ENCODE data around the gene PRR16.
"Not testable (repeated sequence)": the region's sequence is repeated elsewhere in the genome, so short reads cannot be mapped to it uniquely, and the experiment has no call there.

Gene PRR16

DNA sequence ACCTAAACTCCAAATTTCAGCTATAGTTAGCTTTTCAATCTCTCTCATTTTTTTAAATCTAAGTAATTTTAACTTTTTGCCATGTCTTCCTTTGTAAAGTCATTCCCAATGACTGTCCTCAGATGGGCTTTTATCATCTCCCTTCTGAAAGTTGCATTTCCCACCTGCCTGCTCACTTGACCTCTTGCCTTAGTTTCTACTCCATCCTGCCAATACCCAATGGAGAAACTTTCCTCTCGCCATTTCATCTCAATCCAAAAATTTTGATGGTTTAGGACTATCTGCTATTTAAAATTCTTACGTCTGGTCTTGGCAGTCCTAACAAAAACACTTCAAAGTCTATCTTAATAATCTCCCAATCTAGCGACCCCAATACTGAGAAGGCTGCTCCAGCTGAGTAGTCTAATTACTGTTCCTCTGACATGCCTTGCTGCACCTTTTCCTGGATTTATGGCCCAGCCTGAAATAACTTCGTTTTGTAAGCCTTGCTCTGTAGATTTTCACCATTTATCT is 231.3 kb downstream of the PRR16 start:
- DNase-seq, result no peak
- TF ChIP-seq, protein P1, sequence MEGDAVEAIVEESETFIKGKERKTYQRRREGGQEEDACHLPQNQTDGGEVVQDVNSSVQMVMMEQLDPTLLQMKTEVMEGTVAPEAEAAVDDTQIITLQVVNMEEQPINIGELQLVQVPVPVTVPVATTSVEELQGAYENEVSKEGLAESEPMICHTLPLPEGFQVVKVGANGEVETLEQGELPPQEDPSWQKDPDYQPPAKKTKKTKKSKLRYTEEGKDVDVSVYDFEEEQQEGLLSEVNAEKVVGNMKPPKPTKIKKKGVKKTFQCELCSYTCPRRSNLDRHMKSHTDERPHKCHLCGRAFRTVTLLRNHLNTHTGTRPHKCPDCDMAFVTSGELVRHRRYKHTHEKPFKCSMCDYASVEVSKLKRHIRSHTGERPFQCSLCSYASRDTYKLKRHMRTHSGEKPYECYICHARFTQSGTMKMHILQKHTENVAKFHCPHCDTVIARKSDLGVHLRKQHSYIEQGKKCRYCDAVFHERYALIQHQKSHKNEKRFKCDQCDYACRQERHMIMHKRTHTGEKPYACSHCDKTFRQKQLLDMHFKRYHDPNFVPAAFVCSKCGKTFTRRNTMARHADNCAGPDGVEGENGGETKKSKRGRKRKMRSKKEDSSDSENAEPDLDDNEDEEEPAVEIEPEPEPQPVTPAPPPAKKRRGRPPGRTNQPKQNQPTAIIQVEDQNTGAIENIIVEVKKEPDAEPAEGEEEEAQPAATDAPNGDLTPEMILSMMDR (IDR thresholded peaks at IDR 0.05), result no peak
- Histone ChIP-seq H3K4me1 (no peaks in the 10 kb centered on the region), H3K36me3 (no peaks in the 10 kb centered on the region), H3K27ac (no peak overlapping the region), H3K27me3 (no peaks in the 10 kb centered on the region), H3K9me3 (no peaks in the 10 kb centered on the region), H3K4me3 (no peak overlapping the region)
- intact Hi-C loops (cut with DNase I; ENCODE audit: low total_unique reads), result no loop called here

DNA sequence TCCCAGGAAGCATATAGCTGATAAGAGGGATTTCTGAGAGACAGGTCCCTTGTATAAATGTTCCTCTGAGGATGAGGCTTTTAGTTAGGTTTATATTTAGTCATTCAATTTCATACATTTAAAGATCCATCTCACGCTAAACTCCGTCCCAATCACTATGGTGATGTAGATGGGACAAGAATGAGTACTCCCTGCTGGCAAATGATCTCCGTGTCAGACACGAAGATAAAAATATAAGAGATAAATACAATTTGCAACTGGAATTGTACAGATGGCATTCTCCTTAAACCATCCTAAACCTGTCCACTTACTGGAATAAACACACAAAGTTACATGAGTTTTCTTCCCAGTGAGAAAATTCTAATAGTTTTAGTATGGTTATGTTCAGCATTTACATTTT is 233.0 kb downstream of the PRR16 start:
- H3K4me3 ChIP-seq, result no peak overlapping the region
- H3K9me3 ChIP-seq, result no peaks in the 10 kb centered on the region
- intact Hi-C loops (cut with DNase I; ENCODE audit: low total_unique reads), result no loop called here
- H3K27ac ChIP-seq, result no peak overlapping the region
- no peaks in the 10 kb centered on the region for H3K4me1 ChIP-seq
- TF ChIP-seq, protein P1 (IDR thresholded peaks at IDR 0.05), result no peak
- no peaks in the 10 kb centered on the region for H3K36me3 ChIP-seq
- H3K27me3 ChIP-seq, result no peaks in the 10 kb centered on the region
- no peak for DNase-seq

DNA sequence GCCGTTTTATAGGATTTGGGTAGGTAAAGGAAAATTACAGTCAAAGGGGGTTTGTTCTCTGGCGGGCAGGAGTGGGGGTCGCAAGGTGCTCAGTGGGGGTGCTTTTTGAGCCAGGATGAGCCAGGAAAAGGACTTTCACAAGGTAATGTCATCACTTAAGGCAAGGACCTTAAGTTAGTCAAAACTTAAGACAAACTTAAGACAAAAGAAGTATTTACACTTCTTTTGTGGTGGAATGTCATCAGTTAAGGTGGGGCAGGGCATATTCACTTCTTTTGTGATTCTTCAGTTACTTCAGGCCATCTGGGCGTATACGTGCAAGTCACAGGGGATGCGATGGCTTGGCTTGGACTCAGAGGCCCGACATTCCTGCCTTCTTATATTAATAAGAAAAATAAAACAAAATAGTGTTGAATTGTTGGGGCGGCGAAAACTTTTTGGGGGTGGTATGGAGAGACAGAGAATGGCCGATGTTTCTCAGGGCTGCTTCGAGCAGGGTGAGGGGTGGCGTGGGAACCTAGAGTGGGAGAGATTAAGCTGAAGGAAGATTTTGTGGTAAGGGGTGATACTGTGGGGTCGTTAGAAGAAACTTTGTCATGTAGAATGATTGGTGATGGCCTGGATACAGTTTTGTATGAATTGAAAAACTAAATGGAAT is 233.7 kb downstream of the PRR16 start:
- H3K4me1 ChIP-seq; H3K27me3 ChIP-seq; H3K36me3 ChIP-seq; H3K27ac ChIP-seq; DNase-seq; intact Hi-C loops (cut with DNase I; ENCODE audit: low total_unique reads); H3K4me3 ChIP-seq; H3K9me3 ChIP-seq: not testable (repeated sequence)

DNA sequence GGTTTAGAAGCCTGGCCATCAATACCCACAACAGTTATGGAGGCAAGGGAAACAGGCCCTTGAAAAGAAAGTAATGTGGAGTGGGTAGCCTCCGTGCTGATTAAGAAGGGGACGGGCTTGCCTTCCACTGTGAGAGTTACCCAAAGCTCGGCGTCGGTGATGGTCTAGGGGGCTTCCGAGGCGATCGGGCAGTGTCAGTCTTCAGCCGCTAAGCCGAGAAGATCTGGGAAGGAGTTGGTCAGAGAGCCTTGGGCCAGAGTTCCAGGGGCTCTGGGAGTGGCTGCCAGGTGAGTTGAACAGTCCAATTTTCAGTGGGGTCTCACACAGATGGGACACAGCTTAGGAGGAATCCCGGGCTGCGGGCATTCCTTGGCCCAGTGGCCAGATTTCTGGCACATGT is 236.6 kb downstream of the PRR16 start:
- H3K27me3 ChIP-seq; H3K36me3 ChIP-seq; H3K9me3 ChIP-seq; H3K4me1 ChIP-seq; DNase-seq; H3K4me3 ChIP-seq; H3K27ac ChIP-seq; intact Hi-C loops (cut with DNase I; ENCODE audit: low total_unique reads): not testable (repeated sequence)

DNA sequence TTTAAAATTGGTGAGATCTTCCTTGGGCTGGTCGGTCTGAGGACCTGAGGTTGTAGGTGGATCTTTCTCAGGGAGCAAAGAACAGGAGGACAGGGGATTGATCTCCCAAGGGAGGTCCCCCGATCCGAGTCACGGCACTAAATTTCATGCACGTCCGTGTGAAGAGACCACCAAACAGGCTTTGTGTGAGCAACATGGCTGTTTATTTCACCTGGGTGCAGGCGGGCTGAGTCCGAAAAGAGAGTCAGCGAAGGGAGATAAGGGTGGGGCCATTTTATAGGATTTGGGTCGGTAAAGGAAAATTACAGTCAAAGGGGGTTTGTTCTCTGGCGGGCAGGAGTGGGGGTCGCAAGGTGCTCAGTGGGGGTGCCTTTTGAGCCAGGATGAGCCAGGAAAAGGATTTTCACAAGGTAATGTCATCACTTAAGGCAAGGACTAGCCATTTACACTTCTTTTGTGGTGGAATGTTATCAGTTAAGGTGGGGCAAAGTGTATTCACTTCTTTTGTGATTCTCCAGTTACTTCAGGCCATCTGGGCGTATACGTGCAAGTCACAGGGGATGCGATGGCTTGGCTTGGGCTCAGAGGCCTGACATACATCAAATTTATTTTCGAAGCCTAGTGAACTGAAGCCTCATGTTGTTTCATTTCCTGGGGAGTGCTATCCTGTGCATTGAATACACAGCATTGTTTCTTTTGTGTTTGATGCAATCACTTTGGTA is 238.9 kb downstream of the PRR16 start:
- H3K27ac ChIP-seq; H3K27me3 ChIP-seq; H3K4me3 ChIP-seq; H3K4me1 ChIP-seq; intact Hi-C loops (cut with DNase I; ENCODE audit: low total_unique reads); H3K9me3 ChIP-seq; H3K36me3 ChIP-seq; DNase-seq: not testable (repeated sequence)

DNA sequence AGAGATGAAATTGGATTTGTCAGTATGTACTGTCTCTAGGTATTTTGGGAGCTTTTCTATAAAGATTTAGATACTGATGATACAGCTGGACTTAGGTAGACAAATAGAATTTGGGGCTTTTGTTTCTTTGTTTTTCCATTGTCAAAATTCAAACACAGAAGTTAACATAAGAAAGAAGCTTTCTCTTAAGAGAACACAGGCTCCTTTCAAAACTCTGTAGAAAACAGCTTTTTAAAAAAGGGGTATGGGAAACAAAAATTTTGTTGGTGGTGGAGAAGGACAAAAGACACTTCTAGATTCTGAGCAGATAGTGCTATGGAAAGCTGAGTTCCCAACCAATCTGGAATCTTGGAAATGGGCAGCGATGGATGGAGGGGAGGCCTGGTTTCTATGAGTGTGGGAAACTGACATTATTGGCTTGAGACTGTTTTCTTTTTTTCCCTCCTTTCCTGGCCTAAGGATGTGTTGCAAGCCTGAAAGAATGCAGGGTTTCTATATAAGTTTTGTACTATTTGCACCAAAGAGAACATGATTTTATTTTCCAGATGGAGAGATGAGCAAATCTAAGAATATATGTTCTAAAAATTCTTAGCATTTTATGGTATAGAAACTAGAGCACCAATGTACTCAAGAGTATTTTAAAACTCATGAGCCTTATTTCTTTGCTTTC is 240.0 kb downstream of the PRR16 start:
- Histone ChIP-seq H3K4me3 (no peak overlapping the region), H3K9me3 (no peaks in the 10 kb centered on the region), H3K36me3 (no peaks in the 10 kb centered on the region), H3K4me1 (no peaks in the 10 kb centered on the region), H3K27ac (no peak overlapping the region), H3K27me3 (no peaks in the 10 kb centered on the region)
- intact Hi-C loops (cut with DNase I; ENCODE audit: low total_unique reads), result no loop called here
- TF ChIP-seq, protein P1 (IDR thresholded peaks at IDR 0.05), result no peak
- no peak for DNase-seq

DNA sequence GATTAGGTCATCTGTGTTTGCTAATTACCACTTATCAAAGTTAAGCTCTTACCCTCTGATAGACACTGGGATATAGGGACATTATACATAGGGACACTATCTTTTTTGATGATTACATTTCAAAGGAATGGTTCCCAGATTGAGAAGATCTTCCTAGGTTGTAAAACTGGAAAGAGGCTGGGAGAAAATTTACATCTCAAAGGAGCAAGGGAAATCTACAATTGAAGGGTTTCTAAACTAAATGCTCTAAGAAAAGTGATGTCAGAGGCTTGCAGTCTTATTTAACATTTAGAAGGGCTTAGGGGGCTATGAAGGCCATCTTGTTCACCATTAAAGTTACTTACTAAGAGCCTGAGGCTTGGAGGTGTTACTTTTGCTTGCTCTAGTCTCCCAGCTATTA is 242.8 kb downstream of the PRR16 start:
- Histone ChIP-seq H3K36me3 (no peaks in the 10 kb centered on the region), H3K27me3 (no peaks in the 10 kb centered on the region), H3K4me1 (no peaks in the 10 kb centered on the region), H3K4me3 (no peak overlapping the region), H3K27ac (no peak overlapping the region), H3K9me3 (no peaks in the 10 kb centered on the region)
- TF ChIP-seq, protein P1 (IDR thresholded peaks at IDR 0.05), result no peak
- no peak for DNase-seq
- intact Hi-C loops (cut with DNase I; ENCODE audit: low total_unique reads), result no loop called here
